Tibial artery (tissue), 4 donors: ENCODE data around the gene CALM3.

Experiments used
- DNase-seq, 2 donors: peaks; one replicate each; pipeline ENCODE4 v3.0.0-alpha.2; 2019
- H3K27ac ChIP-seq, 2 donors: fragments of 200-600 bp; sonication (generic) in 1 of 2; 1 replicate in 1 of 2; 2 replicates in 1 of 2; pipeline ENCODE4 v1.5.1; 2018 to 2019; ENCODE audit warnings: mild to moderate bottlenecking in 1 of 2
- H3K27me3 ChIP-seq, 2 donors: fragments of 200-600 bp; sonication (generic) in 1 of 2; one replicate each; pipeline versions ENCODE4 v1.5.1 to v1.6.0; 2016 to 2019
- H3K36me3 ChIP-seq, 3 donors: fragments of 200-600 bp; sonication (generic) in 2 of 3; one replicate each; pipeline ENCODE4 v1.5.1; 2016 to 2019; ENCODE audit warnings: mild to moderate bottlenecking in 2 of 3
- H3K4me1 ChIP-seq, 4 donors: fragments of 200-600 bp; sonication (generic) in 2 of 4; 1 replicate in 3 of 4; 2 replicates in 1 of 4; pipeline ENCODE4 v1.5.1; 2016 to 2019
- H3K4me3 ChIP-seq, 2 donors: fragments of 200-600 bp; sonication (generic) in 1 of 2; 1 replicate in 1 of 2; 2 replicates in 1 of 2; pipeline ENCODE4 v1.5.1; 2018 to 2019; ENCODE audit warnings: mild to moderate bottlenecking in 2 of 2
- H3K9me3 ChIP-seq, 3 donors: fragments of 200-600 bp; sonication (generic) in 1 of 3; one replicate each; pipeline ENCODE4 v1.5.1; 2016 to 2019
- CTCF ChIP-seq, 2 experiments: fragments of 200-600 bp in 1 of 2; fragments of 450-650 bp in 1 of 2; IDR thresholded peaks; one replicate each; pipeline ENCODE4 v1.5.1; 2017 to 2019; ENCODE audit warnings: antibody characterized with exemption in 2 of 2, mild to moderate bottlenecking in 1 of 2, moderate library complexity in 1 of 2
- intact Hi-C: fragments of 100-400 bp; cut with DNase I; formaldehyde crosslinking; loops from one replicate; pipeline ENCODE4 v1.15.0; 2023; ENCODE audit warnings: low total_unique reads

The CALM3 gene

DNA sequence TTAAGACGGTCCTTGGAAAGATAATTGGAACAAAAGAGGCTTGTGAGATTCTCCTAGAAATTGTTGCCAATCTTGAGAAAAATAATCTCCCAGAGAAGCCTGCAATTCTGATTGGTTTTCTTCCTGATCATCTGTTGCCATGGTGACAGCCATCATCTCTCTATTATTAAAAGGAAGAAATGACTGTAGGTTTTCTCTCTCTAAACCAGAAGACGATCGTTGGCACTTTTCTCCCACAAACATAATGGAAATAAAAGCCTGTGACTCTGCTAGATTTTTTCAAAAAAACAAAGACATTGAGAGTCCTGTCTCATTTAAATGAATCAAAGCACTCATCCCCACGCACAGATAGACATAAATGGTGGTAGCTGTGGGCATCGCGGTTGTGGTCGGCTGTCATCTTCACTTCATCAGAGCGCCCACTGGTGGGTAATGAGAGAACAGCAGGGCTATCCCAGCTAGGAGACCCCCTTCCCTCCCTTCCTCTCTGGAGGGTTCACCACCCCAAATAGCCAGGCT, 21.7 kb upstream of the CALM3 start:
- DNase-seq: no peak

GRCh38 chr19:46580247-46580646, 20.9 kb upstream of the CALM3 start:
- Histone ChIP-seq H3K4me1 (no peaks in the 10 kb centered on the region), H3K4me3 (no peak overlapping the region), H3K9me3 (no peaks in the 10 kb centered on the region), H3K36me3 (no peaks in the 10 kb centered on the region), H3K27me3 (no peaks in the 10 kb centered on the region), H3K27ac (no peak overlapping the region)
- TF ChIP-seq CTCF (IDR thresholded peaks at IDR 0.05): no peak
- intact Hi-C loops: no loop called here
- no peak for DNase-seq

More for the DNA sequence above, 21.7 kb upstream of the CALM3 start:
- Histone ChIP-seq H3K9me3 (no peaks in the 10 kb centered on the region), H3K27me3 (no peaks in the 10 kb centered on the region), H3K27ac (no peak overlapping the region), H3K4me3 (no peak overlapping the region), H3K36me3 (no peaks in the 10 kb centered on the region), H3K4me1 (no peaks in the 10 kb centered on the region)
- TF ChIP-seq CTCF (IDR thresholded peaks at IDR 0.05): peak in 1 of 2 experiments; percentile 18
- intact Hi-C loops: no loop called here

DNA sequence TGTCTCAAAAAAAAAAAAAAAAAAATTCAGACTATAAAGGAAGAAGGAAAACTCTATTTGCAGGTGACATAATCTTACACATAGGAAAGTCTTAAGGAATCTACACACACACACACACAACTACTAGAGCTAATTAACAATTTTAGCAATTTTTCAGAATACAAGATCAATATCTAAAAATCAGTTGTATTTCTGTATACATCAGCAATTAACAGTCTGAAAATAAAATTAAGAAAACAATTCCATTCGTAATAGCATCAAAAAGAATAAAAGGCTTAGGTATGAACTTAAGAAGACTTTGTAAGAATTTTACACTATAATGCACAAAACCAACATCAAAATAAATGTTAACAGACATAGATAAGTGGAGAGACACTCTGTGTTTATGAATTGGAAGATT, 15.6 kb upstream of the CALM3 start:
- TF ChIP-seq CTCF (IDR thresholded peaks at IDR 0.05): no peak
- intact Hi-C loops: no loop called here
- Histone ChIP-seq H3K27ac (no peak overlapping the region), H3K4me1 (peaks cover 0 to 5% (median 0%) of the 10 kb centered on the region in 4 donors), H3K27me3 (no peaks in the 10 kb centered on the region), H3K4me3 (no peak overlapping the region), H3K36me3 (no peaks in the 10 kb centered on the region), H3K9me3 (no peaks in the 10 kb centered on the region)
- no peak for DNase-seq

DNA sequence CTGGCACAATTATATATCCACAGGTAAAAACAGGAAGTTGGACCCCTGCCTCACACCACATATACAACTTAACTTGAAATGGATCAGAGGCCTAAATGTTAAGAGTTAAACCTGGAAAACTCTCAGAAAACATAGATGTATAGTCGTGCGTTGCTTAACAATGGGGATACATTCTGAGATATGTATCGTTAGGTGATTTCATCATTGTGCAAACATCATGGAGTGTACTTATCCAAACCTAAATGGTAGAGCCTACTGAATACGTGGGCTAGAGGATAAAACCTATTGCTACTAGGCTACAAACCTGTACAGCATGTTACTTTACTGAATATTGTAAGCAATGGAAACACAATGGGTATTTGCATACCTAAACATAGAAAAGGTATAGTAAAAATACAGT, 14.8 kb upstream of the CALM3 start:
- Histone ChIP-seq H3K4me1 (peaks cover 0 to 5% (median 0%) of the 10 kb centered on the region in 4 donors), H3K27me3 (no peaks in the 10 kb centered on the region), H3K4me3 (no peak overlapping the region), H3K9me3 (no peaks in the 10 kb centered on the region), H3K36me3 (no peaks in the 10 kb centered on the region), H3K27ac (no peak overlapping the region)
- no peak for TF ChIP-seq CTCF (IDR thresholded peaks at IDR 0.05)
- no peak for DNase-seq
- intact Hi-C loops: no loop called here

DNA sequence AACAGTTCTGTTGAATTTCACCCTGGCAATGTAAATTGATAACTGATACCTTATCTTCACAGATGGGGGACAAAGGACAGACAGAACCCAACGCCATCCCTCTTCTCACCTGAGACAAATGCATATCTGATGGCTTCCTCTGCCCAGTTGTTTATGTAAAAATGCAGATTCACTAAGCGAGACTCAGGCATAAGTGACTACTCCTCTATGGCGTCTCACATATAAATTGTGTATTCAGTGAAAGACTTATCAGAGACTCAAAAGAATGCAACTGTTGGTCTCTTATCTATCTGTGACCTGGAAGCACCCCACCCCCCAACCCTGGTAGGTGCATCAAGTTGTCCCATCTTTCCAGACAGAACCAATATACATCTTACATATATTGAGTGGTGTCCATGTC, 13.3 kb upstream of the CALM3 start:
- no peaks in the 10 kb centered on the region for H3K27me3 ChIP-seq
- no peaks in the 10 kb centered on the region for H3K36me3 ChIP-seq
- intact Hi-C loops: no loop called here
- no peak overlapping the region for H3K27ac ChIP-seq
- DNase-seq: no peak
- H3K9me3 ChIP-seq: no peaks in the 10 kb centered on the region
- no peak for TF ChIP-seq CTCF (IDR thresholded peaks at IDR 0.05)
- H3K4me1 ChIP-seq: peaks cover 0 to 5% (median 0%) of the 10 kb centered on the region in 4 donors
- H3K4me3 ChIP-seq: no peak overlapping the region

DNA sequence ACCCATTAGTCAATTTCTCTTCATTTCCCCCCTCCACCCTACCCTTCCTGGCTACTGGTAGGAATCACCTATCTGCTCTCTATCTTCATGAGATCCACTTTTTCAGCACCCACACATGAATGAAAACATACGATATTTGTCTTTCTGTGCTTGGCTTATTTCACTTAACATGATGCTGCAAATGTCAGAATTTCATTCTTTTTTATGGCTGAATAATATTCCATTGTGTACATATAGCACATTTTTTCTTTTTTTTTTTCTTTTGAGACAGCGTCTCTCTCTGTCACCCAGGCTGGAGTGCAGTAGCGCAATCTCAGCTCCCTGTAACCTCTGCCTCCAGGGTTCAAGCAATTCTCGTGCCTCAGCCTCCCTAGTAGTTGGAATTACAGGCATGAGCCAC, 9.9 kb upstream of the CALM3 start:
- Histone ChIP-seq H3K9me3 (no peaks in the 10 kb centered on the region), H3K4me1 (no peaks in the 10 kb centered on the region), H3K36me3 (no peaks in the 10 kb centered on the region), H3K4me3 (no peak overlapping the region), H3K27me3 (no peaks in the 10 kb centered on the region), H3K27ac (no peak overlapping the region)
- no peak for TF ChIP-seq CTCF (IDR thresholded peaks at IDR 0.05)
- no peak for DNase-seq
- intact Hi-C loops: no loop called here
